Right atrium auricular region (tissue), 2 donors: ENCODE measurements around the gene GRP. TPM values are rescaled to one million over a fixed set of nuclear protein-coding genes. Genes with fewer than 3 reads are reported as not detected.

ENCODE experiments used
- DNase-seq: peaks from one replicate; pipeline ENCODE4 v3.0.0-alpha.2; 2019; ENCODE audit warnings: low spot score
- H3K27ac ChIP-seq, 2 donors: fragments of 200-600 bp; sonication (generic); 1 replicate in 1 of 2; 2 replicates in 1 of 2; pipeline ENCODE4 v1.5.1; 2016 to 2019
- H3K27me3 ChIP-seq, 2 donors: fragments of 200-600 bp; sonication (generic); one replicate each; pipeline versions ENCODE4 v1.5.1 to v1.6.0; 2017 to 2019
- H3K36me3 ChIP-seq: fragments of 200-600 bp; sonication (generic); one replicate; pipeline ENCODE4 v1.5.1; 2016
- H3K4me1 ChIP-seq, 2 donors: fragments of 200-600 bp; sonication (generic); one replicate each; pipeline versions ENCODE4 v1.5.1 to v1.6.0; 2017 to 2019
- H3K4me3 ChIP-seq, 2 donors: fragments of 200-600 bp; sonication (generic); 1 replicate in 1 of 2; 2 replicates in 1 of 2; pipeline ENCODE4 v1.5.1; 2017 to 2019; ENCODE audit warnings: mild to moderate bottlenecking in 1 of 2, moderate library complexity in 1 of 2
- H3K9me3 ChIP-seq, 2 donors: fragments of 200-600 bp; sonication (generic); one replicate each; pipeline ENCODE4 v1.5.1; 2019
- total RNA-seq, 2 donors: library from RNA; depleted of rRNA; stranded (reverse); fragments of >200 nt; gene quantifications; one replicate each; pipeline ENCODE4 v1.1.0, GENCODE V29; 2016
- TF ChIP-seq, protein P1 (sequence below), 2 donors: fragments of 200-600 bp; sonication (generic); IDR thresholded peaks; one replicate each; pipeline ENCODE4 v1.5.1; 2019; ENCODE audit warnings: antibody characterized with exemption in 2 of 2

GRP gene
- total RNA-seq, 2 donors from 2014 or later, result not detected

DNA sequence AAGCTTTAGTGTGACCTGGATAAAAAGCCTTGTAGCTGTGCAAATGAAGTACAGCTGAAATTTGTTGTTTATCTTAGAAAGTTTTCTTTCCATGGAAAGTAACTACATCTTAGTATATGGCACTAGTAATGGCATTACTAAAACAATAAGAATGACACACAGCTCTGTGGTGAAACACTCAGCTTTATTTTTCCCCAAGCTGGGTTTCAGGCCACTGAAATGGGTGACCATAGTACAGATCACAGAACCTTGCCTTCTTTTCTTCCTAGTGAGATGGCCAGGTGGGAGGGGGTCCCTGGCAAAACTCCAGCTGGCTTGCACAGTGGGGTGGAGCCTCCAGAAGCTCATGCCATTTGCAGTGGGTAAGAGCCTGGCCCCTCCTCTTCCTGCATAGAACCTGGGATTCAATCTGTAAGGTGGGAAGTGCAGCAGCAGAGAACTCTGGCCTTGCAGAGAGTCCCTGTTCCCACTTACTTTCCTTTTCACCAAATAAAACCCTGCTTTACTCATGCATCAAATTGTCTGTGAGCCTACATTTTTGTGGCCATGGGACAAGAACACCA, 17.6 kb upstream of the GRP start:
- DNase-seq, result no peak
- Histone ChIP-seq H3K27ac (no peak overlapping the region), H3K9me3 (no peaks in the 10 kb centered on the region), H3K27me3 (no peaks in the 10 kb centered on the region), H3K36me3 (no peaks in the 10 kb centered on the region), H3K4me3 (no peak overlapping the region), H3K4me1 (no peaks in the 10 kb centered on the region)
- TF ChIP-seq, protein P1, sequence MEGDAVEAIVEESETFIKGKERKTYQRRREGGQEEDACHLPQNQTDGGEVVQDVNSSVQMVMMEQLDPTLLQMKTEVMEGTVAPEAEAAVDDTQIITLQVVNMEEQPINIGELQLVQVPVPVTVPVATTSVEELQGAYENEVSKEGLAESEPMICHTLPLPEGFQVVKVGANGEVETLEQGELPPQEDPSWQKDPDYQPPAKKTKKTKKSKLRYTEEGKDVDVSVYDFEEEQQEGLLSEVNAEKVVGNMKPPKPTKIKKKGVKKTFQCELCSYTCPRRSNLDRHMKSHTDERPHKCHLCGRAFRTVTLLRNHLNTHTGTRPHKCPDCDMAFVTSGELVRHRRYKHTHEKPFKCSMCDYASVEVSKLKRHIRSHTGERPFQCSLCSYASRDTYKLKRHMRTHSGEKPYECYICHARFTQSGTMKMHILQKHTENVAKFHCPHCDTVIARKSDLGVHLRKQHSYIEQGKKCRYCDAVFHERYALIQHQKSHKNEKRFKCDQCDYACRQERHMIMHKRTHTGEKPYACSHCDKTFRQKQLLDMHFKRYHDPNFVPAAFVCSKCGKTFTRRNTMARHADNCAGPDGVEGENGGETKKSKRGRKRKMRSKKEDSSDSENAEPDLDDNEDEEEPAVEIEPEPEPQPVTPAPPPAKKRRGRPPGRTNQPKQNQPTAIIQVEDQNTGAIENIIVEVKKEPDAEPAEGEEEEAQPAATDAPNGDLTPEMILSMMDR (IDR thresholded peaks at IDR 0.05), result no peak

DNA sequence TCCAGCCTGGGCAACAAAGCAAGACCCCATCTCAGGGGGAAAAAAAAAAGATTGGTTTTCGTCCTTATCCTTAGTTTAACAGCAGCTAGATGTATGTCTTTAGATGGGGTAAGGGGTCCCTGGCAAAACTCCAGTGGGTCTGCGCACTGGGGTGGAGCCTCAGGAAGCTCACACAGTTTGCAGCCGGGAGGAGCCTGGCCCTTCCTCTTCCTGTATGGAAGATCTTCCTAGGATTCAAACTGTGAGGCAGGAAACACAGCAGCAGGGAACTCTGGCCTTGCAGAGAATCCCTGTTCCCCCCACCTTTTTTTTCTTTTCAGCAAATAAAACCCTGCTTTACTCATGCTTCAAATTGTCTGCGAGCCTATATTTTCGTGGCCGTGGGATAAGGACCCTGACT, 12.5 kb upstream of the GRP start:
- H3K27me3 ChIP-seq, result no peaks in the 10 kb centered on the region
- no peak for DNase-seq
- H3K4me3 ChIP-seq, result no peak overlapping the region
- H3K4me1 ChIP-seq, result no peaks in the 10 kb centered on the region
- no peaks in the 10 kb centered on the region for H3K9me3 ChIP-seq
- no peaks in the 10 kb centered on the region for H3K36me3 ChIP-seq
- H3K27ac ChIP-seq, result no peak overlapping the region
- TF ChIP-seq, protein P1 (IDR thresholded peaks at IDR 0.05), result no peak

DNA sequence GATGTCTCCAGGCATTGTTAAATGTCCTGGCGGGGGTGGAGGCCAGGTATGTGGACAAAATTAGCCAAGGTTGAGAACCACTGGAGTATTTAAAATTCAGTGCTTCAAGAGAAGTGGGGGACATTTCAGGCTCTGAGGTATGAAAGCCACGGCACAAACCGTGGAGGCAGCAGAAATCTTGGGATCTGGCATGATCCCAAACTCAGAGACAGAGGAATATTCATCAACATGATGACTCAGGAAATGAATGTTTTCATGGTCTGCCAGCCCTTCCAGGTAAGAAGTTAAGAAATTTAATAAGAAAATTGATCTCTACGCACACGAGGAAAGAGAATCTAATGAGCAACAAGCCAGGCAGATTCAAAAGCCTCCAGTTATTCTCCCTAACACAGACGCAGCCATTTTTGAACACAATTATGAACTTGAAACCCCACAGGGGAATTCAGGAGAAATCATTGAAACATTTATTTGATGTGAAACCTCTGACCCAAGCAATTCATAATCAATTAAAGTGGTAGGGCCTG, 11.3 kb upstream of the GRP start:
- Histone ChIP-seq H3K27me3 (no peaks in the 10 kb centered on the region), H3K4me1 (no peaks in the 10 kb centered on the region), H3K4me3 (no peak overlapping the region), H3K9me3 (no peaks in the 10 kb centered on the region), H3K36me3 (no peaks in the 10 kb centered on the region), H3K27ac (no peak overlapping the region)
- DNase-seq, result no peak
- TF ChIP-seq, protein P1 (IDR thresholded peaks at IDR 0.05), result no peak

DNA sequence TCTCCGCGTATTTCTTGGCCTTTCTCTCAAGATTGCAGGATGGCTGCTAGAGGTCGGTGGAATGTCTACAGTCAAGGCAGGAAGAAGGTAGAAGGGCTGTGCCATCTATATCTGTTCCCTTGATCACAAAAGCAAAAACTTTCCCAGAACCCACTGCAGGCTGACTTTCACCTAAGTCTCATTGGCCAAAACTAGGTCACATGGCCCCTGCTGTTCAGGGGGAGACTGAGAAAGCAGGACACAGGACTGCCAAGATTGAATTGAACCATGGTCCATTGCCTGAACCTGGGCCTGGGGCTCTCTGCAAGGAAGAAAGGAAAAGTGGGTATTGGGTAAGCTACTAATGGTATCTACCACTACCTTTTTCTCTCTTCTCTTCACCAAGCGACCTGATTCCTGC, 9.7 kb upstream of the GRP start:
- Histone ChIP-seq H3K27ac (no peak overlapping the region), H3K4me3 (no peak overlapping the region), H3K9me3 (no peaks in the 10 kb centered on the region), H3K27me3 (no peaks in the 10 kb centered on the region), H3K4me1 (no peaks in the 10 kb centered on the region), H3K36me3 (no peaks in the 10 kb centered on the region)
- no peak for DNase-seq
- TF ChIP-seq, protein P1 (IDR thresholded peaks at IDR 0.05), result no peak

DNA sequence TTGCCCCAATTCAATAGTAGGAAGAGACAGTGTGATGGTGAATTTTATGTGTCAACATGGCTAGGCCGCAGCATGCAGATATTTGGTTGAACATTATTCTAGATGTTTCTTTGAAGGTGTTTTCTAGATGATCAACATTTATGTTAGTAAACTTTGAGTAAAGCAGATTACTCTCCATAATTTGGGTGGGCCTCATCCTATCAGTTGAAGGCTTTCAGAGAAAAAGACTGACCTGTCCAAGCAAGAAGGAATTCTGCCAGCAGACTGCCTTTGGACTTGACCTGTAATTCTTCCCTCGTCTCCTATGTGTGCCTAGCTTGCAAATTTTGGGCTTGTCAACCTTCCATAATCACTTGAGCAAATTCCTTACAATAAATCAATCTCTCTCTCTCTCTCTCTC, 8.3 kb upstream of the GRP start:
- no peaks in the 10 kb centered on the region for H3K9me3 ChIP-seq
- DNase-seq, result no peak
- H3K36me3 ChIP-seq, result no peaks in the 10 kb centered on the region
- H3K27ac ChIP-seq, result no peak overlapping the region
- H3K4me3 ChIP-seq, result no peak overlapping the region
- H3K27me3 ChIP-seq, result no peaks in the 10 kb centered on the region
- no peaks in the 10 kb centered on the region for H3K4me1 ChIP-seq
- TF ChIP-seq, protein P1 (IDR thresholded peaks at IDR 0.05), result no peak

DNA sequence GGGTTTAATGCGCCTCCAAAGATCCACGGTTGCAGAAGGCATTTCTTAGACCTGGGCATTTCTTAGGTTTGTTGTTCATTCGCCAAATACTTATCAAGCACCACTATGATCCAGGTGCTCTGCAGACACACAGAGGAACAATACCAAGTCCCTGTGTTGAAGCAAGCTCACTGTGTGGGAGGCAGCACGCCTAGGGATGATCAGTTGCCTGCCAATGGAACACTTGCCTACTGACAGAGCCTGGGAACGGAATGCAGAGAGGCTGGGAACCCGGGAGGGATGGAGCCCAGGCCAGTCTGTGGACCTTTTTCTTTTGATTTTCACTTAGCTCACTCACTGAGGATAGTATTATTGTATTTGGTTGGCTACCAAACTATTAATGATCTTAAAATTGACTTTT, 1.9 kb upstream of the GRP start:
- Histone ChIP-seq H3K9me3 (no peaks in the 10 kb centered on the region), H3K4me3 (no peak overlapping the region), H3K27me3 (peaks cover 7 to 10% of the 10 kb centered on the region in 2 donors), H3K4me1 (peaks cover 0 to 15% of the 10 kb centered on the region in 2 donors), H3K36me3 (no peaks in the 10 kb centered on the region), H3K27ac (no peak overlapping the region)
- DNase-seq, result no peak
- TF ChIP-seq, protein P1 (IDR thresholded peaks at IDR 0.05), result no peak
